ENCODE results near the gene WDR82.

DNA sequence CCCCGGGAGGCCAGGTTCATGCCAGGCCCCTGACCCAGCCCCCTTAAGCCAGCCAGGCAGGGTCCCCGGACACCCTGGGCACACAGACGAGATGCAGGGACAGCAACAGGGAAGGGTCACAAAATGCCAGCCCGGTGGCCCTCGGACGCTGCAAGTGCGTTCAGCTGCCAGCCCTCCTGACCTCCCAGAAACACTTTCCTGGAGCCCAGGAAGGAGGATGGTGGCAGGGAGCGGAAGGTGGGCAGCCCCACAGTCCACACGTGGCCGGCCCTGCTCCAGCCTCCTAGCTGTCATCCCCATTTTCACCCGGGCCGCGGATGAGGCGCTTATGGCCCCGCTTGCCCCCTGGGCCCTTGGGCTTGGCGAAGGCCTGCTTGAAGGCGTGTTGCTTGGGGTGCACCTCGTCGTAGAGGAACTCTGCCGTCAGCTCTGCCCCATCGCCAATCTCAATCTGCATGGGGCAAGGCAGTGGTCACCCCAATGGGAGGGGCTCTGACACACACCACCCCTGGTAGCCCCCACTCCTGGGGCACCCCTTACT lies 49.6 kb downstream of the WDR82 start:
- TF ChIP-seq CTCF (IDR thresholded peaks at IDR 0.05 in 2 of 3, conservative IDR thresholded peaks at IDR 0.05 in 1 of 3; ENCODE audit: insufficient read depth in 2 of 3, low read depth in 1 of 3, low read length in 3 of 3) (no peak), EP300 (IDR thresholded peaks at IDR 0.05; ENCODE audit: low read length) (no peak), TAF9B (IDR thresholded peaks at IDR 0.05; ENCODE audit: partially characterized antibody) (no peak), SIX5 (IDR thresholded peaks at IDR 0.05; ENCODE audit: borderline replicate concordance in 1 of 2, insufficient read depth in 1 of 2, low read depth in 1 of 2, low read length in 2 of 2) (no peak), CEBPG (CRISPR knock-in tag; IDR thresholded peaks at IDR 0.05) (no peak), CEBPG (tag; conservative IDR thresholded peaks at IDR 0.05 in 1 of 2, IDR thresholded peaks at IDR 0.05 in 1 of 2) (no peak), ARID1B (IDR thresholded peaks at IDR 0.05) (no peak), PATZ1 (CRISPR knock-in tag; IDR thresholded peaks at IDR 0.05; ENCODE audit: borderline replicate concordance) (no peak)
- TF ChIP-seq, protein P1, sequence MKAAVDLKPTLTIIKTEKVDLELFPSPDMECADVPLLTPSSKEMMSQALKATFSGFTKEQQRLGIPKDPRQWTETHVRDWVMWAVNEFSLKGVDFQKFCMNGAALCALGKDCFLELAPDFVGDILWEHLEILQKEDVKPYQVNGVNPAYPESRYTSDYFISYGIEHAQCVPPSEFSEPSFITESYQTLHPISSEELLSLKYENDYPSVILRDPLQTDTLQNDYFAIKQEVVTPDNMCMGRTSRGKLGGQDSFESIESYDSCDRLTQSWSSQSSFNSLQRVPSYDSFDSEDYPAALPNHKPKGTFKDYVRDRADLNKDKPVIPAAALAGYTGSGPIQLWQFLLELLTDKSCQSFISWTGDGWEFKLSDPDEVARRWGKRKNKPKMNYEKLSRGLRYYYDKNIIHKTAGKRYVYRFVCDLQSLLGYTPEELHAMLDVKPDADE (conservative IDR thresholded peaks at IDR 0.05; ENCODE audit: control insufficient read depth, low read depth, low read length) = no peak
